Suprapubic skin (tissue), 4 donors: ENCODE measurements around the gene MYH11. TPM values are rescaled to one million over a fixed set of nuclear protein-coding genes. Genes with fewer than 3 reads are reported as not detected.

Experiments
- DNase-seq, 2 donors: peaks; one replicate each; pipeline ENCODE4 v3.0.0-alpha.2; 2019; ENCODE audit warnings: low spot score in 2 of 2
- H3K27ac ChIP-seq: fragments of 200-600 bp; sonication (generic); one replicate; pipeline ENCODE4 v1.5.1; 2019
- H3K27me3 ChIP-seq: fragments of 200-600 bp; sonication (generic); one replicate; pipeline ENCODE4 v1.5.1; 2019
- H3K36me3 ChIP-seq: fragments of 200-600 bp; sonication (generic); one replicate; pipeline ENCODE4 v1.5.1; 2019
- H3K4me1 ChIP-seq: fragments of 200-600 bp; sonication (generic); one replicate; pipeline ENCODE4 v1.5.1; 2019
- H3K4me3 ChIP-seq: fragments of 200-600 bp; sonication (generic); one replicate; pipeline ENCODE4 v1.5.1; 2019; ENCODE audit warnings: mild to moderate bottlenecking
- H3K9me3 ChIP-seq: fragments of 200-600 bp; sonication (generic); one replicate; pipeline ENCODE4 v1.5.1; 2019
- CTCF ChIP-seq, 2 donors: fragments of 200-600 bp in 1 of 2; fragments of 450-650 bp in 1 of 2; sonication (generic) in 1 of 2; IDR thresholded peaks; one replicate each; pipeline ENCODE4 v1.5.1; 2016 to 2019; ENCODE audit warnings: antibody characterized with exemption in 2 of 2, mild to moderate bottlenecking in 1 of 2, moderate library complexity in 1 of 2
- EP300 ChIP-seq: sonication (generic); formaldehyde crosslinking; IDR thresholded peaks from one replicate; pipeline ENCODE4 v1.6.1; 2017; ENCODE audit warnings: antibody characterized with exemption
- POLR2A ChIP-seq, 2 donors: fragments of 450-650 bp; IDR thresholded peaks; one replicate each; pipeline ENCODE4 v1.6.1; 2017; ENCODE audit warnings: antibody characterized with exemption in 2 of 2, mild to moderate bottlenecking in 2 of 2, moderate library complexity in 2 of 2
- POLR2AphosphoS5 ChIP-seq, 3 donors: sonication (generic); formaldehyde crosslinking; IDR thresholded peaks; one replicate each; pipeline ENCODE4 v1.6.1; 2017; ENCODE audit warnings: antibody characterized with exemption in 3 of 3
- WGBS: methylation state at CpG from one replicate; pipeline ENCODE4 v1.1.5; 2018; 5-methylcytosine and 5-hydroxymethylcytosine counted together
- total RNA-seq, 4 donors: library from RNA; depleted of rRNA; stranded (reverse); fragments of >200 nt; gene quantifications; one replicate each; pipeline ENCODE4 v1.1.0, GENCODE V29; 2016

Gene MYH11
- total RNA-seq, 4 donors from 2014 or later, result 24.2 to 54.8 (median 36.0) TPM

- Histone ChIP-seq H3K4me1 (no peaks in the 10 kb centered on the region), H3K27ac (no peak overlapping the region), H3K4me3 (no peak overlapping the region), H3K9me3 (no peaks in the 10 kb centered on the region), H3K36me3 (no peaks in the 10 kb centered on the region), H3K27me3 (no peaks in the 10 kb centered on the region)
- TF ChIP-seq POLR2A (IDR thresholded peaks at IDR 0.05), result no peak
- no peak for TF ChIP-seq CTCF (IDR thresholded peaks at IDR 0.05)
- TF ChIP-seq EP300, result no peak
- no peak for TF ChIP-seq POLR2AphosphoS5 (IDR thresholded peaks at IDR 0.05)
- DNase-seq, result no peak
- 89% methylated on average over 6 of the region's 6 CpGs for WGBS
These were observed 24.6 kb downstream of the MYH11 start for GRCh38 chr16:15832241-15832640.

- WGBS, result 70% methylated on average over 6 of the region's 6 CpGs
- Histone ChIP-seq H3K9me3 (no peaks in the 10 kb centered on the region), H3K4me1 (no peaks in the 10 kb centered on the region), H3K27ac (no peak overlapping the region), H3K27me3 (no peaks in the 10 kb centered on the region), H3K36me3 (no peaks in the 10 kb centered on the region), H3K4me3 (no peak overlapping the region)
- TF ChIP-seq EP300 (no peak), POLR2AphosphoS5 (IDR thresholded peaks at IDR 0.05) (no peak), CTCF (IDR thresholded peaks at IDR 0.05) (no peak), POLR2A (IDR thresholded peaks at IDR 0.05) (no peak)
- no peak for DNase-seq
These were observed 25.9 kb downstream of the MYH11 start for GRCh38 chr16:15830832-15831451.

GRCh38 chr16:15829460-15829859 is 27.4 kb downstream of the MYH11 start:
- Histone ChIP-seq H3K27ac (no peak overlapping the region), H3K9me3 (no peaks in the 10 kb centered on the region), H3K4me1 (no peaks in the 10 kb centered on the region), H3K4me3 (no peak overlapping the region), H3K36me3 (no peaks in the 10 kb centered on the region), H3K27me3 (no peaks in the 10 kb centered on the region)
- peak in 1 of 2 donors; percentile 64 for DNase-seq
- 39% methylated on average over 9 of the region's 9 CpGs for WGBS
- TF ChIP-seq POLR2AphosphoS5 (IDR thresholded peaks at IDR 0.05) (no peak), CTCF (IDR thresholded peaks at IDR 0.05) (no peak), EP300 (no peak), POLR2A (IDR thresholded peaks at IDR 0.05) (no peak)

- Histone ChIP-seq H3K9me3 (no peaks in the 10 kb centered on the region), H3K36me3 (no peaks in the 10 kb centered on the region), H3K4me1 (no peaks in the 10 kb centered on the region), H3K27me3 (no peaks in the 10 kb centered on the region), H3K27ac (no peak overlapping the region), H3K4me3 (no peak overlapping the region)
- no peak for TF ChIP-seq EP300
- TF ChIP-seq POLR2A (IDR thresholded peaks at IDR 0.05), result no peak
- no peak for TF ChIP-seq POLR2AphosphoS5 (IDR thresholded peaks at IDR 0.05)
- TF ChIP-seq CTCF (IDR thresholded peaks at IDR 0.05), result no peak
- DNase-seq, result no peak
- 90% methylated on average over 11 of the region's 11 CpGs for WGBS
These were observed 29.0 kb downstream of the MYH11 start for GRCh38 chr16:15827709-15828343.

GRCh38 chr16:15827299-15827698 is 29.5 kb downstream of the MYH11 start:
- no peaks in the 10 kb centered on the region for H3K4me1 ChIP-seq
- 91% methylated on average over 7 of the region's 7 CpGs for WGBS
- H3K36me3 ChIP-seq, result no peaks in the 10 kb centered on the region
- no peak overlapping the region for H3K4me3 ChIP-seq
- no peaks in the 10 kb centered on the region for H3K9me3 ChIP-seq
- DNase-seq, result no peak
- no peak for TF ChIP-seq CTCF (IDR thresholded peaks at IDR 0.05)
- no peak for TF ChIP-seq EP300
- TF ChIP-seq POLR2A (IDR thresholded peaks at IDR 0.05), result no peak
- no peak for TF ChIP-seq POLR2AphosphoS5 (IDR thresholded peaks at IDR 0.05)
- H3K27ac ChIP-seq, result no peak overlapping the region
- H3K27me3 ChIP-seq, result no peaks in the 10 kb centered on the region
